ENCODE data around the gene MKKS. TPM values are rescaled to one million over a fixed set of nuclear protein-coding genes. Genes with fewer than 3 reads are reported as not detected.

MKKS gene
- total and polyA plus RNA-seq, 10 of the 15 experiments (the other 5 are each of a cell fraction or from before 2014, with no cell fraction given) = 4.3 to 17.9 (median 7.7) TPM

GRCh38 chr20:10461495-10461894 is 27.5 kb upstream of the MKKS start:
- no TSS peak for BruUV-seq (replicated peaks)
- CTCF ChIA-PET = interaction anchor here (1.0 to 1.6 kb wide), 3 partner anchors 13 to 34 kb away, joined by 4 to 7 read pairs (median 5); partner anchors contain the start of genes MKKS and SLX4IP
- H3K4me3 ChIP-seq = no peak overlapping the region
- H3K36me3 ChIP-seq (ENCODE audit: control insufficient read depth in 2 of 2, insufficient read depth in 2 of 2, low read length in 1 of 2) = peaks cover 0 to 2% of the 10 kb centered on the region in 2 experiments; a peak in 2 of 4 replicates
- H3K4me2 ChIP-seq (ENCODE audit: control insufficient read depth, insufficient read depth) = no peak overlapping the region
- H3K27me3 ChIP-seq (replicated peaks in 1 of 2; ENCODE audit: control insufficient read depth in 2 of 2, insufficient read depth in 2 of 2, low read length in 1 of 2) = no peaks in the 10 kb centered on the region
- H4K20me1 ChIP-seq (ENCODE audit: control insufficient read depth, insufficient read depth) = no peaks in the 10 kb centered on the region
- no peak overlapping the region for H3K27ac ChIP-seq (ENCODE audit: control insufficient read depth, insufficient read depth)
- FAIRE-seq = no peak
- intact Hi-C loops (cut with micrococcal nuclease; ENCODE audit: unreplicated experiment) = no loop called here
- in situ Hi-C loops (cut with MboI) = no loop called here
- SMC1A ChIA-PET (ENCODE audit: uncharacterized antibody, unreplicated experiment) = interaction anchor here (0.7 to 1.4 kb wide), 7 partner anchors 14 to 493 kb away, joined by 3 to 4 read pairs (median 3); no protein-coding TSS in a partner anchor
- ATAC-seq = no peak
- no peak overlapping the region for H3K9ac ChIP-seq (ENCODE audit: control insufficient read depth, insufficient read depth, low read length)
- POLR2A ChIA-PET = interaction anchor here (0.6 kb wide), 1 partner anchor 10 kb away, joined by 3 read pairs; no protein-coding TSS in a partner anchor
- no peak for DNase-seq (ENCODE audit: low read depth, low spot score)
- H3K79me2 ChIP-seq (ENCODE audit: control insufficient read depth, insufficient read depth, low read length) = peaks cover 1% of the 10 kb centered on the region
- H3K4me1 ChIP-seq (ENCODE audit: control insufficient read depth, insufficient read depth, low read length) = no peaks in the 10 kb centered on the region
- no peak overlapping the region for H2AFZ ChIP-seq (ENCODE audit: control insufficient read depth, low read depth, low read length)
- 100% methylated on average over 2 of the region's 2 CpGs for WGBS (ENCODE audit: insufficient coverage, insufficient replicate concordance, low lambda C conversion rate, missing lambda C conversion rate)
- TF ChIP-seq SP1 (IDR thresholded peaks at IDR 0.05; ENCODE audit: low read depth, low read length) = no peak
- no peak for TF ChIP-seq IKZF1 (conservative IDR thresholded peaks at IDR 0.05)
- TF ChIP-seq POLR2AphosphoS5 (IDR thresholded peaks at IDR 0.05; ENCODE audit: low read length) = no peak
- TF ChIP-seq SRF (IDR thresholded peaks at IDR 0.05; ENCODE audit: low read depth in 2 of 2, low read length in 2 of 2) = no peak
- TF ChIP-seq PAX5 (IDR thresholded peaks at IDR 0.05; ENCODE audit: borderline replicate concordance, low read depth, low read length) = no peak
- no peak for TF ChIP-seq PAX8 (IDR thresholded peaks at IDR 0.05)
- TF ChIP-seq LARP7 (IDR thresholded peaks at IDR 0.05) = no peak
- TF ChIP-seq SIN3A (IDR thresholded peaks at IDR 0.05; ENCODE audit: low read depth, low read length) = no peak
- TF ChIP-seq PKNOX1 (IDR thresholded peaks at IDR 0.05) = no peak
- no peak for TF ChIP-seq E2F4 (IDR thresholded peaks at IDR 0.05; ENCODE audit: low read depth, low read length)
- TF ChIP-seq EZH2 (IDR thresholded peaks at IDR 0.05; ENCODE audit: borderline replicate concordance, control insufficient read depth, low read depth, low read length) = no peak
- TF ChIP-seq ETV6 (conservative IDR thresholded peaks at IDR 0.05 in 1 of 2, IDR thresholded peaks at IDR 0.05 in 1 of 2; ENCODE audit: borderline replicate concordance in 1 of 2, low read depth in 1 of 2) = no peak
- TF ChIP-seq MEF2A (IDR thresholded peaks at IDR 0.05; ENCODE audit: insufficient read depth, low read depth, low read length) = no peak
- no peak for TF ChIP-seq STAT3 (IDR thresholded peaks at IDR 0.05; ENCODE audit: low read depth, low read length)
- TF ChIP-seq NKRF (conservative IDR thresholded peaks at IDR 0.05) = no peak
- no peak for TF ChIP-seq ZBTB33 (IDR thresholded peaks at IDR 0.05)
- RAD21 ChIA-PET (ENCODE audit: unreplicated experiment) = no interaction called here
- H3K9me3 ChIP-seq (replicated peaks; ENCODE audit: control insufficient read depth, insufficient read depth, low read length) = peaks cover 10% of the 10 kb centered on the region; the same call in 2 of the 3 replicates

Data from GM12878 (cell line).